ENCODE measurements around the gene DUSP5.
"Not testable (repeated sequence)": the region's sequence is repeated elsewhere in the genome, so short reads cannot be mapped to it uniquely, and the experiment has no call there.

DUSP5 gene

GRCh38 chr10:110514848-110515247, 17.1 kb downstream of the DUSP5 start:
- H3K4me3 ChIP-seq (ENCODE audit: low read depth, low read length) = no peak overlapping the region

- H3K4me3 ChIP-seq (ENCODE audit: low read depth, low read length) = no peak overlapping the region
Observed at GRCh38 chr10:110516815-110517492, 19.2 kb downstream of the DUSP5 start.

- no peak overlapping the region for H3K4me3 ChIP-seq (ENCODE audit: low read depth, low read length)
Observed at GRCh38 chr10:110522365-110522988, 24.8 kb downstream of the DUSP5 start.

- H3K4me3 ChIP-seq (ENCODE audit: low read depth, low read length) = no peak overlapping the region
Observed at GRCh38 chr10:110523736-110524135, 26.0 kb downstream of the DUSP5 start.

GRCh38 chr10:110524179-110524858, 26.6 kb downstream of the DUSP5 start:
- H3K4me3 ChIP-seq (ENCODE audit: low read depth, low read length) = no peak overlapping the region

- H3K4me3 ChIP-seq (ENCODE audit: low read depth, low read length) = no peak overlapping the region
Observed at GRCh38 chr10:110524859-110525232, 27.1 kb downstream of the DUSP5 start.

- no peak overlapping the region for H3K4me3 ChIP-seq (ENCODE audit: low read depth, low read length)
Observed at GRCh38 chr10:110525349-110526260, 27.9 kb downstream of the DUSP5 start.

- H3K4me3 ChIP-seq (ENCODE audit: low read depth, low read length) = no peak overlapping the region
Observed at GRCh38 chr10:110527731-110528171, 30.0 kb downstream of the DUSP5 start.

GRCh38 chr10:110528224-110528996, 30.7 kb downstream of the DUSP5 start:
- no peak overlapping the region for H3K4me3 ChIP-seq (ENCODE audit: low read depth, low read length)

- not testable (repeated sequence) for H3K4me3 ChIP-seq (ENCODE audit: low read depth, low read length)
Observed at GRCh38 chr10:110528997-110529524, 31.4 kb downstream of the DUSP5 start.

- H3K4me3 ChIP-seq (ENCODE audit: low read depth, low read length) = peak overlapping the region; percentile 6
Observed at GRCh38 chr10:110529596-110530011, 31.9 kb downstream of the DUSP5 start.

GRCh38 chr10:110530131-110530831, 32.6 kb downstream of the DUSP5 start:
- peak overlapping the region; percentile 36 for H3K4me3 ChIP-seq (ENCODE audit: low read depth, low read length)

- no peak overlapping the region for H3K4me3 ChIP-seq (ENCODE audit: low read depth, low read length)
Observed at GRCh38 chr10:110531687-110532086, 34.0 kb downstream of the DUSP5 start.

GRCh38 chr10:110532628-110533027, 34.9 kb downstream of the DUSP5 start:
- not testable (repeated sequence) for H3K4me3 ChIP-seq (ENCODE audit: low read depth, low read length)

GRCh38 chr10:110533149-110533548, 35.4 kb downstream of the DUSP5 start:
- no peak overlapping the region for H3K4me3 ChIP-seq (ENCODE audit: low read depth, low read length)

- no peak overlapping the region for H3K4me3 ChIP-seq (ENCODE audit: low read depth, low read length)
Observed at GRCh38 chr10:110534571-110534970, 36.9 kb downstream of the DUSP5 start.

- H3K4me3 ChIP-seq (ENCODE audit: low read depth, low read length) = no peak overlapping the region
Observed at GRCh38 chr10:110535958-110536891, 38.5 kb downstream of the DUSP5 start.

- H3K4me3 ChIP-seq (ENCODE audit: low read depth, low read length) = no peak overlapping the region
Observed at GRCh38 chr10:110539091-110539490, 41.4 kb downstream of the DUSP5 start.
